GM18519 (cell line): ENCODE measurements around the gene CCDC50.

Experiments
- ATAC-seq: cut with Tn5 transposase; IDR thresholded peaks from one replicate; pipeline ENCODE4 v1.9.1; 2021; ENCODE audit warnings: mild to moderate bottlenecking, moderate library complexity; ENCODE audit not compliant: unreplicated experiment, low FRiP score

CCDC50 gene

DNA sequence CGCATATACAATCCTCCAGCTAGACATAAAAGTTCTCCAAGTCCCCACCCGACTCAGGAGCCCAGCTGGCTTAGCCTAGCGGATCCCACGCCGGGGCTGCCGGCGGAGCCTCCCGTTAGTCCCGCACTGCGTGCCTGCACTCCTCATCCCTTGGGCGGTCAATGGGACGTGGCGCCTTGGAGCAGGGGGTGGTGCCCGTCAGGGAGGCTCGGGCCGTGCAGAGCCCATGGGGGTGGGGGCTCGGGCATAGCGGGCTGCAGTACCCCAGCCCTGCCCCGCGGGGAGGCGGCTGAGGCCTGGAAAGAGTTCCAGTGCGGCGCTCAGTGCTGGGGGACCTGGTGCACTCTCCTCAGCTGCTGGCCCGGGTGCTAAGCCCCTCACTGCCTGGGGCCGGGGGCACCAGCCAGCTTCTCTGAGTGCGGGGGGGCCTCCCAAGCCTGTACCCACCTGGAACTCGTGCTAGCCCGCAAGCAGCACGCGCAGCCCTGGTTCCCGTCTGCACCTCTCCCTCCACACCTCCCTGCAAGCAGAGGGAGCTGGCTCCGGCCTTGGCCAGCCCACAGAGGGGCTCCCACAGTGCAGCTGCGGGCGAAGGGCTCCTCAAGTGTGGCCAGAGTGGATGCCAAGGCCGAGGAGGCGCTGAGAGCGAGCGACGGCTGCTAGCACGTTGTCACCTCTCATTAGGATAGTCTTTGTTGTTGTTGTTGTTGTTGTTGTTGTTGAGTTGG lies 12.2 kb upstream of the CCDC50 start:
- ATAC-seq, result no peak

DNA sequence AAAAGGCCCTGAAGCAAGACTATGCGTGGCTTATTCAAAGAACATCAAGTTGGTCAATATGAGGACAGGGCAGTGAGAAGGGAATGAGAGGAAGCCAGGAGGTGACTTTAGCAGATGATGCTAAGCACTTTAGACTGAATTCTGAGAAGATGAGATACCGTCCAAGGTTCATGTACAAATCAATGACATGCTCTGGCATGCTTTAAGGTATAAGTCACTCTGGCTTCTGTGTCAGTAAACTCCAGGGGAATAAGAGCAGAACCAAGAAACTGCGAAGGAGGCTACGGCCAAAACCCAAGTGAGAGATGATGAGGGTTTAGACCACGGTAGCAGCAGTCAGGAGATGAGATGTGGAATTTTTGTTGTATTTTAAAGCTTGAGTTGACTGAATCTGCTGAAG lies 8.9 kb upstream of the CCDC50 start:
- no peak for ATAC-seq

DNA sequence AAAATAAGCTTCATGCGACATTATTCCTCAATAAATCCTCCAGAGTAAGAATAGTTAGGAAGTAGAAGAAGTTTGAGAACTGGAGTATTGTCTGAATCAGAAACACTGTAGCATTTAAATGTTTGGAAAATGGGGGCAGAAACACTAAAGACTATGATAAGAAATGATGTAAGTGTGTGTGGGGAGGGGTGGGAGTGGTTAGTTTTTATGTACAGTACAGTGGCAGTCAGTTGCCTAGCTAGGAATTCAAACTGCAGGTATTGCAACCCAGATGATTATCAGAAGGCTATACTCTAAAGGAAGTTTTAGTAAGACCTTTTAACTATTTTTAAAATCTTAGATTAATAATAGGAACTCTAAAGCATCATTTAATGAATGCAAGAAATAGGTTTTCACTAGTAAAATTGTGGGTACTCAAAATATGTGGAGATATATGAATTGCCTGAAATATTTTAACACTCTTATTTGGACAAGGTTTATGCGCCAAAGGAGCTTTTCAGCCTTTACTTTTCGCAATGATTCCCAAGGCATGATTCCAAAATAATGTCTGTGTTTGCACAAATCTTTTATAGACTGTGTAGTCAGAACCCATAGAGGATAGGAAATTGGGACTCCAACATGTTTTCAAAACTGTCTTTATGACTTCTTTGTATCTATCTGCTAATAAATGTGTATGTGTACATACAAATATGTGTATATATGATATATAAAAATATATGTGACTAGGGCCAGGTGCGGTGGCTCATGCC lies 8.0 kb upstream of the CCDC50 start:
- ATAC-seq, result no peak

DNA sequence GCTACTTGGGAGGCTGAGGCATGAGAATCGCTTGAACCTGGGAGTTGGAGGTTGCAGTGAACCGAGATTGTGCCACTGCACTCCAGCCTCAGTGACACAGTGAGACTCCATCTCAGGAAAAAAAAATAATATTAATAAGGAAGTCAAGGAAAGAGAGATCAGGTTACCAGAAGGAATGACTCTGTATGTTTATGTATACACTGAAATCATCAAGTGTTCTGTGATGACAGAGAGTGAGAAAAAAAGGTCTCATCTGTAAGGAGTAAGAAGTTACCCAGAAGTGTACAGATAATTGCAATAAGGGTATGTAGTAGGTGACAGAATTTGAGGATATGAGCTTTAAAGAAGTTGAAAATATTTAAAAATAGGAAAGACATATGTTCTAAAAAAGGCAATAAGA lies 4.3 kb upstream of the CCDC50 start:
- no peak for ATAC-seq

DNA sequence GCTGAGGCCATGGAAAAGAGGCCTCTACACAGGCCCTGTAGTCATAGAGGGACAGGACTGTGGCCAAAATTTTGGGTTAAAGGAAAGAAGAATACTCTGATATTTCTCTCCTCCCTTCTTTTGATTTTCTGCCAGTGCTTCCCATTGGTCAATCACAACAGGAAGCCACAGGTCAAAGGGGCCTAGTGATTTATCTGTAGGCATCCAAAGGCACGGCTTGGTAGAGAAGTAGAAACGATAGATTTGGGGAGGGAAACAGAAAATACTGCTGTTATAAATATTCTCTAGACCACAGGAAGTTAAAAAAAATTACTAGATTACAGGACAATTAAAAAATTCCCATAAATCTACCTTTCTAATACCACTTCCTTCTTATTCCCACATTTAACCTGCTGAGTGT lies 1.7 kb upstream of the CCDC50 start:
- no peak for ATAC-seq

DNA sequence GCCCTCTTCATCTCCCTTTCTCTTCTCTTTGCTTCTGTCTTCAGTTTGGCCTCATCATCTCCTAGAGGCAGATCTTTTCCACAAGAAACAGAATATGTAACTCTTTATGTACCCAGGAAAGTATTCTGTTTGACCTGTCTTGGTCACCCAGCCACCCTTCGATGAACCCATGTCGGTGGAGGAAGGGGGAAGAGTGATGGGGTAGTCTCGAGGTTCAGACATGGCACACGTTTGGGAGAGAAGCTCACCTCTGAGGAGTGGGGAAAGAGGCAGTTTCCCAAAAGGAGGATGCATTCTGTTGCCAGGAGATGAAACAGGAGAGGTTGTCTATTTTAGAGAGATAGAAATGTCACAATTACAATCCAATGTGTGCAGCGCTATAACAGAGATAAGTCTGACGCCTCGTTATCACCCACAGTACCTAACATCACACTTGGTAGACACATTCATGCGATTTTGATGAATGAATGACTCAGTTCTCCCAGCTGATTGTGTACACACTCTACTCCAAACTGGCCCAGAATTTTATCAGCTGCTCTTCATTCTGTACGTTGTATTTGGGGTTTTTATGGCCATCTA lies 722 bp upstream of the CCDC50 start:
- no peak for ATAC-seq

DNA sequence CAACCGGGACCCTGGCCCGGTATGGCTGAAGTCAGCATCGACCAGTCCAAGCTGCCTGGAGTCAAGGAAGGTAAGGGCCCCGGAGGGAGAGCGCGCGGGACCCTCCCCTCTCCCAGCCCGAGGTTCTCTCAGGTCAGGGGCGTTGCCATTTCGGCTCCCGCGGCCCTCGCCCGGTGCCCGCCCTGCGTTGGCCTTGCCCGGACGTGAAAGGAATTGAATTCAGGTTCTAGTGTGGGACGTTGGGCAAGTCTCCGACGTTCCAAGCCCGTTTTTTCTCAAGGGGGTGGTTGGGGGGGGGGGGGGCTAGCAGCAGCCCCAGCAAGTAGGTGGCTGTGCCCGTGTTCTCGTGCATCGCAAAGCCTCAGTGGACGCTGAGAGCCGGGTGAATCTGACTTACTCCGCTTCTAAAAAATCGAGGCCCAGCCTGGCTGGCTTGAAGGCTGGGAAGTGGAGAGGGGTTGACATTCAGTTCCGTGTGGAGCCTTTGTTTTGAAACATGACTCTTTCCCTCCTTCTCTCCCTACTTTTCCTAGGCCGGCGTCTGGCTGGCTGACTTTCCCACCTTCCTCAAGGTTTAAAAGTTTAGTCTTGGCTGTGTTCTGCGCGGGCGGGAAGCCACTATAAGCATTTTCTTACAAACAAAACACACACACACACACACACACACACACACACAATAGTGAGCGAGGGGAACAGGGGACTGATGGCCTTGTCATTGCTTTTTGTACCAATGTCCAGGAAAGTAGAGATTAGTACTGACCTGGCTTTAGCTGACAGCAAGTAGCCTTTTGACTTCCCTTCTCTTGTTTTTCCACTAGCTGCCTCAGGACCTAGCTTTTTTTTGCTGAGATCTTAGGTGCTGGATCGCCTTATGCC lies 698 bp downstream of the CCDC50 start, which contains the start of gene UTS2B:
Gene UTS2B, minus strand, starts transcription at position 873 of the 876 bp plus-strand sequence. CDS start 48,337 bp downstream, outside the sequence.
- ATAC-seq, result peak; percentile 19

DNA sequence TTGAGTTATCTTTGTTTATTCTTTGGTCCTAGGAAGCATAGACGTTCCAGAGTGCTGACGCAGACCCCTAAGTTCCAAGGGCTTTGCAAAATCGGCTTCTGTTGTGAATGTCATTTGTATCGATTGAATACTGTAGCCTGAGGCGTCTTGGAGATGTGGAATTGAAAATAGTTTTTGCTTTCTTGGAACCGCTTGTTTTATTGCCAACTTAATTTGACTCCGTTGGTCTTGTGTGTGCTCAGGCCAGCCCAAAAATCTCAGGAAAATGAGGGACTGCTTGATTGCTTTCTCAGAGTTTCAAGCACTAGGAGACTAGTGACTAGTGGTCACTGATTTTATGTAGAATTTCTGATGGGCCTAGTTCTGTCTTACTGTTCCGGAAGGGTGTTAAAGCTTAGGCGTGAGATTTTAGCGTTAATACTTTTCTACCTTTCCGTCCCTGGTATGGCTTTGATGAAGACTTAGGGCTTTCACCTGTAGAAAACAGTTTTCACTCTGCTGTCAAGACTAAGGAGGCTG lies 1.4 kb downstream of the CCDC50 start:
- ATAC-seq, result no peak

DNA sequence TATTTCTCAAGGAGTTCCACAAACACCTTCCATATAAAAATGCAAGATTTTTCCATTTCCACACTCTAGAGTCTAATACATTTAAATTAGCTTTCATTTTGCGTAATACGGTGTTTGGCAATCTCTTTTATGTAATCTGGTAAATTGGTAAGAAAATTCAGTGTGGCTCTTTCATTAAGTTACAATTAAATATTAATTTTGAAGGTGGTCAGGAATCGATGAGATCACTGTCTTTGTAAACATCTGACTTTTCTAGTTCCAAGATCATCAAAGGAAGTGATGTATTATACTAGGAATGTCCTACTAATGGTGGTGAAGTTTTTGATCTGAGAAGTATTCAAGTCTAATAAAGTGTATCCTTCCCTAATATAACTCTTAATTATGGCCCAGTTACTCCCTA lies 2.2 kb downstream of the CCDC50 start:
- no peak for ATAC-seq

DNA sequence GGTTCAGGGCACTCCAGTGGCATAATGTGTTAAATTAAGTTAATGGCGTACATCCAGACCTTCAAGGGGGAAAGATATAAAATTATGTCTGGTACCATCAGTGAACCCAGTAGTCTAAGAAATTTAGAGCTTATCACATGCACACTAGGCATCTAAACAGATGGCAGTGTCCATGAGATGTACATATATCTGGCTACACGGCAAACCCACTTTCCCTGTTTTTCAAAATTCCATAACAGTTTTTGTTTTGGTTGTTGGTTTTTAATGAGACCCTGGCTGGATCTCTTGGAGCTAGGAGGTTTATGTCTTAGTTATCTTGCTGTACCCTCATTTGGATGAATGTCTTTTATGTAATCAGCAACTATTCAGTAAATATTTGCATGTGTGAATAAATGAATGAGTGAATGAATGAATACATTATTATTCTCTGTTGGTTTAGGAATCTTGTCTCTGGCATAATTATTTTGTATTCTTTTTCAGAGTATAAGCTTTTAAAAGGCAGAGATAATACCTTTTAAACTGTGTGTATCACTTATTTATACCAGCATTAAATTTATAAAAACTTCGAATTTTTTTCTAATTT lies 4.2 kb downstream of the CCDC50 start:
- no peak for ATAC-seq

DNA sequence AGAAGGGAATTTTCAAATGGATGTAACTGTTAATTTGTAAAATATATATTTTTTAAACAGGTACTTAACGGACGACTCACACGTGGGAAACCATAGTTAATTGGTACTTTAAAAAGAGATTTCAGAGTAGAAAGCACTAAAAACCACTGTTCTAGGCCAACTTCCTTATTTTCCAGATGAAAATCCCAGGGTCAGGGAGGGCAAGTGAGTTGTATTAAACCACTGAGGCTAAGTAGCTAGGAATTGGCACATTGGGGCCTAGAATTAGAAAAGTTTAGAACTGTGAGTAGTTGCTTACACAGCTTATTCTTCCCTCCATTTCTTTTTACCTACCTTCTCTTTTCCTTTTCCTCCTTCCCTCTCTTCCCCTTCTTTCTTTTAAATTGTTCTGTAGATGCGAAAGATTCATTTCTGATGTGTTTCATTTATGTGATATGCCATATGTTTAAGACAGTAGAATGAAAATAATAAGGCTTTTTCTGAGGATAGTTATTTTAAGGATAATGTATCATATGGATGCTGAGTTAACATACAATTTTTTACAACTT lies 5.2 kb downstream of the CCDC50 start:
- no peak for ATAC-seq

DNA sequence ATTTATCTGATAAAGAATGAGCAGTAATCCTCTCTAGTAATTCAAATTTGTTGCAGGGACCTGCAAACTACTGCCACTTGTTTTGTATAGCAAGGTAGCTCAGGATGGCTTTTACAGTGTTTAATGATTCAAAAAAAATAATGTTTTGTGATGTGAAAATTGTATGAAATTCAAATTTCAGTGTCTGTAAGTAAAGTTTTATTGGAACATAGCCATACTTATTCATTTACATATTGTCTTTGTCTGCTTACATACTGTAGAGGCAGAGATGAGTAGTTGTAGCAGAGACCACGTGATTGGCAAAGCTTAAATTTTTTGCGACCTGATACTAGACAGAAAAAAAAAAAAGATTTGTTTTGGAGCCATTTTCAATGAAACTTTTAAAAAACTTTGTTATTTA lies 7.6 kb downstream of the CCDC50 start:
- ATAC-seq, result no peak

DNA sequence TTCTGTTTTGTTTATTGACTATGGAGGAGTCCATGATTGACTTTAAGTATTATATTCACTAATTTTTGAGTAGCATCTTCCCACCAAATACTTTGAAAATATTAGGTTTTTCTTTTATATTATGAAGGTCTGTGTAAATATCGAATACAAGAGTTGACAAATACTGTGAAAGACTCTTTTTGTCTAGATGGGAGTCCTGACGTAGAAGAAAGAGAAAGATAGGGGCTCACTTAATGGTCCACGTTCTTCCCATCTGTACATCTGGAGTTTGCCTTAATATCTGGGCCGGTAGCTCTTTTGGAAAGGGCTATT lies 8.9 kb downstream of the CCDC50 start:
- no peak for ATAC-seq

DNA sequence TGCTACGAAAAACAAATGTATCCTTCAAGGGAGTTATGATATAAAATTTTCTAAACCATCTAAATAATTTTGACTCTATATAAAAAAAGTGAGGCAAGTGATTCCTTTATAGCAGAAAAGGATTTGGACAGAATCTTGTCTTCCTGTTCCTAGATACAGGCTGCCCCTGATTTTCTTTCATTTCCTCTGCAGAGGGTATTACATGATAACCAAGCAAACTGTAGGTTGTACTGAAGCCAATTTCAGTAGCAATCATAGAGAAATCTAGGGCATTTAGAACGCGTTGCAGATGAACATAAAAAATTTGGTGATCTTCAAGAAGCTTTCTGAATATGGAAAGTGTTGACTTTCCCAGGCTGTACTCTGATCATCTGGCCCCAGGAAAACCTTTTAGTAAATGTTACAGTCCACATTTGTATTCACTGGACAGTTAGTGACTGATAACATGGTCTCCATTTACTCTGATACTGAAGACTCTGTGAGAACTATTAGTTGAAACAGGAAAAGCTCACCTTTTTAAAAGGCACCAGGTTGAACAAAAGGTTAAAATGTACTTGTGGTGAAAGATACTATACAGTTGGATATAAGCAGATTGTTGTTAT lies 10.2 kb downstream of the CCDC50 start:
- no peak for ATAC-seq

DNA sequence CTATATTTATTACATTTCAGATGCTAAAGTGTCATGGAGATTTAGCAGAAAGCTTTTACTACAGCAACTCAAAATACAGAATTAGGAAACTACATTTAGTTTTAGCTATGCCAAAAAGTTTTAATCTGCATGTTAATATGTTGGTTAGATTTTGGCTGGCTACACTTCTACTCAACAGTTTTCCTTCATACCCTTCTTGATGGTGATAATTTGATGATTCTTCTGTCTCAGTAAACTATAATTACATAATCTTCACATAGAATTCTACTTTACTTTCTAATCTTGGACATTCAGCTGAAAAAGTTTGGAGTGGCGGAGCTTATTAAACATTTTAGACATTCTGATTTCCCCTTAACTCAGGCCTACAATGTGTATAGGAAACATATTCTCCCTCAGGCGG lies 11.2 kb downstream of the CCDC50 start:
- ATAC-seq, result no peak

DNA sequence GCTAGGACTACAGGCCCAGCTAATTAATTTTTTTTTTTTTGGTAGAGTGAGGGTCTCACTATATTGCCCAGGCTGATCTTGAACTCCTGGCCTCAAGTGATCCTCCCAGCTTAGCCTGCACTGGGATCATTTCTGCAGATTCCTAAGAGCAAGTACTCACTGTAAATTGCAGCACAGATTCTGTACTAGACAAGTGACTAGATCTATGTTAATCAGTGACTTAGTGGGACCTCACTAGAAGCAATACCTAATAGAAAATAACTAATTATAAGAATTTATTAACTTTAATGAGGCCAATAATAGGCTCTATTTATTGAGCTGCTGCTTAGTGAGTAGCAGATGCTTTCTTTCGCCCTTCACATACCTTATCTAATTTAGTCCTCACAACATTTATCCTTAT lies 11.8 kb downstream of the CCDC50 start:
- no peak for ATAC-seq

DNA sequence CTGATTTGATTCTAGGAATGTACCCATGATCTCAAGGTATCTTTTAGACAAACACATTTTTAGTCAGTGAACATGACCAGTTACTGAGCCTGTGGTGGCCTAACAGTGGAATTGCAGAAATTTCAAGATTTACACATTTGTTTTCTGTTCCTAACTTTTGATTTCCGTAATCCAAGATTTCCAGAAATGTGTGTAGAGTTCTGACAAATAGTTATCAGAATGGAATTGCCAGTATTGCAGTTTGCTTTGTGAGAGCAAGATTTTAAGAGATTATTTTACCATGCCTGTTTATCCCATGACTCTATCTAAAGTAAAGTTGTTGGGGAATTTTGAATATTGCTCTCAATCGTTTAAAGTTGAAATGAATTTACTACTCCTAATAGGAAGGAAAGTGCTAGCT lies 12.8 kb downstream of the CCDC50 start:
- no peak for ATAC-seq

DNA sequence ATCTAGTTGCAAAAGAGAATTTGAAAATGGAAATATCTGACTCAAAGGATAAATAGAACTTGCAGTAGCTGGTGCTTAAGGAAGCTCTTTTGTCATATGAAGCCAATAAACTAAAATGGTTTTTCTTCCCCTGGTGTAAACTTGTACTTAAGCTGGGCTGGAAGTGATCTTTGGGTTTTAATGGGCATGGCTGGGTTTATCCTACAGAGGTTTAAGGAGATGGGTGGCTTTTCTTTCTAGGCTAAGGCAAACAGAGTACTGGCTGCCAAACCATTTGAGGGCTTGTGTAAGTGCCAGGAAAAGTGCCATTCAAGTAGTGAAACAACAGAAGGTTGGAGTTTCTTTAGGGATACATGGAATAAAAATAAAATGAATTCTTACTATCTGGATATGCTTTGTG lies 13.2 kb downstream of the CCDC50 start:
- no peak for ATAC-seq

DNA sequence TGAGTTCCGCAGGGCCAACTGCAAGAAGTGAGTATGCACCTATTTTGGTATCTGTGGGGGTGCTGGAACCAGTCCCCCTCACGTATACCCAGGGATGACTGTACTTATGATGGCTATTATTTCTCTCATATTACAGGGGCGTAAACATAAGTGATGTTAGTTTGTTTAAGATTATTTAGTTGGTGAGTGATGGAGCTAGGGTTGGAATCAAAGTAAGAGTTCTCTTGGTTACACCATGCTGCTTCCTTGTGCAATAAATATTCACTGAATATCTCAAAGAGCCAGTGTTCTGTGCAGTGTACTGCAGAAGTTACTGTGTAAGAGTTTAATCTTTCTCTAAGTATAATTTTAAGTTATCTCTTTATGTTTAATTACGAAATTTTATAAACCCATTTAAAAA lies 13.9 kb downstream of the CCDC50 start:
- no peak for ATAC-seq

DNA sequence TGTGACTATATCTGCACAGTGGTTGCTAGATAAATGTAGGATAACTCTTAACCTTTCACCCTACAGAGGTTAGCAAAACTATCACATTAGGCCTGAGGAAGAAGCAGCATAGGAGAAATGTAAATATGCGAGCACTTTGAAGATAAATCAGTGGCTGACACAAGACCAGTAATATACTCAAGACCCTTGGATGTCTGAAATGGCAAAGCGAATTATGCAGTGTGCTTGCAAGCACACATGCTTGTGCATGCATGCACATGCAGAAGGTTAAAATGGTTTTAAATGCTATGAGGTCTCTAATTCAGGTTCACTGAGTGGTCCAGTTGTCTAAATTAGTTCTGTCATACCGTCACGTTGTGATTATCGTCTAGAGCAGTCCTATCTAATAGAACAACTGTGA lies 14.7 kb downstream of the CCDC50 start:
- no peak for ATAC-seq
